ENCODE measurements around the gene MOGAT1. TPM values are rescaled to one million over a fixed set of nuclear protein-coding genes. Genes with fewer than 3 reads are reported as not detected.
A peak's percentile ranks its signal among the peaks of the same experiment; 100 is the strongest.

Gene MOGAT1
- not detected in 2 replicates for total RNA-seq (2014; rRNA removed; shearing (Covaris generic))
- polyA plus RNA-seq (2016; fragmentation: Nextera tagmentation; extraction: Ambion mirVana) = not detected in 2 replicates

DNA sequence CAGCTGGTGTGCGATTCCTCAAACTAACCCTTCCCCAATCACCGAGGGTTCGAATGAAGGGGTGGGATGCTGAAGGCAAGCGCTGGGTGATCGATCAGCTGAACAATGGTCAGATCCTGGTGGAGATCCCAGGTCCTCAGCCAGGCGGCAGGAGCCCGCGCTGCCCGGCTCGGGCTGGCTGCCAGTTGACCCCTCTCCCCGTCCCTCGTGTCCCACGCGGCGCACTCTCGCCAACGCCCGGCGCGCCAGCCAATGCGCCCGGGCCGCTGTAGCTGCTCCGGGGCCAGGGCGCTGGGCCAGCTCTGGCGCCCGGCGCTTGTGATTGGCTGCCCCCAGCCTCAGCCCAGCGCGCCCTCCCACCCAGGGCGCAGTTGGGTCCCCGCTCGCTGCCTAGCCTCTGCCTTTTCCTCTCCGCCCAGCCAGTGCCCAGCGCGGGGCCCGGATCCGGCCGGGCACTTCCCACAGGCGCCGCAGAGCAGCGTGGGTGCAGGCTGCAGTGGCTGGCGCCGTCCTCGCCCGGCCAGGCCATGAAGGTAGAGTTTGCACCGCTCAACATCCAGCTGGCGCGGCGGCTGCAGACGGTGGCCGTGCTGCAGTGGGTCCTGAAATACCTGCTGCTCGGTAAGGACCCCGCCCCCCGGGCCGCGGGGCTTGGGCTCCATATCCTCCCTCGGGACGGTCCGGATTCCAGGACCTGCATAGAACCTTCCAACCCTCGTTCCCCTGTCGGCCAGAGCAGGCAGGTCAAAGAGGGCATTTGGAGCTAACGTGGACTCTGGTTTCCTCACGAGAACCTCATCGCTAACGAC lies at the start of gene MOGAT1:
Gene MOGAT1 (plus strand): TSS at position 400 of the 809 bp plus-strand sequence. CDS start 128 bp downstream, at position 528.
- H3K79me2 ChIP-seq (ENCODE audit: insufficient read depth) = no peaks in the 10 kb centered on the region
- H2AFZ ChIP-seq = peak within 1 kb of the TSS; percentile 77
- in situ Hi-C loops (cut with MboI) = no loop called here
- TF ChIP-seq EZH2phosphoT487 (IDR thresholded peaks at IDR 0.05; ENCODE audit: insufficient read depth, low read depth) (no peak), EZH2 (IDR thresholded peaks at IDR 0.05; ENCODE audit: insufficient read depth, poor library complexity, severe bottlenecking) (no peak)
- no peak within 1 kb of the TSS for H3K27ac ChIP-seq
- no peaks in the 10 kb centered on the region for H3K36me3 ChIP-seq (ENCODE audit: low read depth)
- H3K9me2 ChIP-seq (ENCODE audit: insufficient read depth) = no peaks in the 10 kb centered on the region
- H3F3A ChIP-seq (ENCODE audit: insufficient read depth) = no peaks in the 10 kb centered on the region
- DNase-seq = peak; percentile 56
- H3K27me3 ChIP-seq (replicated peaks; ENCODE audit: insufficient read depth) = peaks cover 9% of the 10 kb centered on the region; the same call in 1 of the 2 replicates
- peak within 1 kb of the TSS; percentile 69 for H3K4me3 ChIP-seq
- H3K4me1 ChIP-seq (ENCODE audit: insufficient read depth) = no peaks in the 10 kb centered on the region
- H3K4me2 ChIP-seq (ENCODE audit: unreplicated experiment) = peak within 1 kb of the TSS; percentile 81
- WGBS, 2 experiments (ENCODE audit: low coverage in 1 of 2, low lambda C conversion rate in 2 of 2, missing lambda C conversion rate in 2 of 2) = 7% methylated on average over 45 to 50 of the region's 66 CpGs
- no peaks in the 10 kb centered on the region for H4K20me1 ChIP-seq (ENCODE audit: insufficient read depth)
- 0 out of 2 replicates have a peak within 1 kb of the TSS, but pooled peaks have one; percentile 19 for H3K9ac ChIP-seq
- no peaks in the 10 kb centered on the region for H3K9me3 ChIP-seq (ENCODE audit: low read depth)

GRCh38 chr2:222621893-222622292 lies 49.6 kb upstream of the MOGAT1 start:
- Histone ChIP-seq H2AFZ (no peak overlapping the region), H3F3A (ENCODE audit: insufficient read depth) (no peaks in the 10 kb centered on the region), H3K4me2 (ENCODE audit: unreplicated experiment) (no peak overlapping the region), H3K27ac (no peak overlapping the region), H3K9me3 (ENCODE audit: low read depth) (no peaks in the 10 kb centered on the region), H3K4me3 (no peak overlapping the region), H4K20me1 (ENCODE audit: insufficient read depth) (no peaks in the 10 kb centered on the region), H3K4me1 (ENCODE audit: insufficient read depth) (no peaks in the 10 kb centered on the region), H3K9ac (no peak overlapping the region), H3K79me2 (ENCODE audit: insufficient read depth) (no peaks in the 10 kb centered on the region), H3K36me3 (ENCODE audit: low read depth) (peaks cover 42% of the 10 kb centered on the region), H3K27me3 (replicated peaks; ENCODE audit: insufficient read depth) (no peaks in the 10 kb centered on the region), H3K9me2 (ENCODE audit: insufficient read depth) (no peaks in the 10 kb centered on the region)
- DNase-seq = no peak
- TF ChIP-seq EZH2phosphoT487 (IDR thresholded peaks at IDR 0.05; ENCODE audit: insufficient read depth, low read depth) (no peak), EZH2 (IDR thresholded peaks at IDR 0.05; ENCODE audit: insufficient read depth, poor library complexity, severe bottlenecking) (no peak)
- WGBS, 2 experiments (ENCODE audit: low coverage in 1 of 2, low lambda C conversion rate in 2 of 2, missing lambda C conversion rate in 2 of 2) = 97 to 98% methylated on average over 4 of the region's 4 CpGs
- in situ Hi-C loops (cut with MboI) = no loop called here

DNA sequence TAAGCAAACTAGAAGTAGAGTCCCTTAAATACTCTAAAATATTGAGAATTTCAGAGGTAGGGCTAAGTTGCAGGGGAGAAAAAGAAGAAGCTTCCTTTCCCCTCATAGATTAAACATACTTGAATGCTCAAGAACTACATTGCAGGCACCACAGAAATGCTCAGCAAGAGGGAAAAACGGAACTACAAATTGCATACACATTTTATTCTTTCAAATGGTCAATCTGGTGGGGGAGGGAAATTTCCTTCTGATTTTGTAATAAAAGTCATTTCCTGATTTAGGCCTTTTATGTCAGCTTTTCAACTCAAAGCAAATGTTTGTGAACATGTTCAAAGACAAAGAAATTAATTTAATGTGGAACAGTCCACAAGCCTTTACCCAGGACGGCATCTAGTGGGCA lies 48.5 kb upstream of the MOGAT1 start:
- H3K4me1 ChIP-seq (ENCODE audit: insufficient read depth) = no peaks in the 10 kb centered on the region
- no peak overlapping the region for H3K9ac ChIP-seq
- H3K79me2 ChIP-seq (ENCODE audit: insufficient read depth) = no peaks in the 10 kb centered on the region
- TF ChIP-seq EZH2 (IDR thresholded peaks at IDR 0.05; ENCODE audit: insufficient read depth, poor library complexity, severe bottlenecking) (no peak), EZH2phosphoT487 (IDR thresholded peaks at IDR 0.05; ENCODE audit: insufficient read depth, low read depth) (no peak)
- H3F3A ChIP-seq (ENCODE audit: insufficient read depth) = no peaks in the 10 kb centered on the region
- H4K20me1 ChIP-seq (ENCODE audit: insufficient read depth) = no peaks in the 10 kb centered on the region
- WGBS, 2 experiments (ENCODE audit: low coverage in 1 of 2, low lambda C conversion rate in 2 of 2, missing lambda C conversion rate in 2 of 2) = 43 to 54% methylated on average over 2 of the region's 2 CpGs
- DNase-seq = no peak
- no peaks in the 10 kb centered on the region for H3K27me3 ChIP-seq (replicated peaks; ENCODE audit: insufficient read depth)
- in situ Hi-C loops (cut with MboI) = no loop called here
- no peak overlapping the region for H3K4me2 ChIP-seq (ENCODE audit: unreplicated experiment)
- no peak overlapping the region for H3K4me3 ChIP-seq
- H3K9me3 ChIP-seq (ENCODE audit: low read depth) = no peaks in the 10 kb centered on the region
- peaks cover 50% of the 10 kb centered on the region for H3K36me3 ChIP-seq (ENCODE audit: low read depth)
- H3K9me2 ChIP-seq (ENCODE audit: insufficient read depth) = no peaks in the 10 kb centered on the region
- H2AFZ ChIP-seq = no peak overlapping the region
- no peak overlapping the region for H3K27ac ChIP-seq

GRCh38 chr2:222623756-222624309 lies 47.6 kb upstream of the MOGAT1 start:
- Histone ChIP-seq H3K36me3 (ENCODE audit: low read depth) (peaks cover 53% of the 10 kb centered on the region), H3K9me3 (ENCODE audit: low read depth) (no peaks in the 10 kb centered on the region), H2AFZ (no peak overlapping the region), H3K9me2 (ENCODE audit: insufficient read depth) (no peaks in the 10 kb centered on the region), H3K4me3 (no peak overlapping the region), H3K4me2 (ENCODE audit: unreplicated experiment) (no peak overlapping the region), H3K27me3 (replicated peaks; ENCODE audit: insufficient read depth) (no peaks in the 10 kb centered on the region), H3K79me2 (ENCODE audit: insufficient read depth) (no peaks in the 10 kb centered on the region), H3K9ac (no peak overlapping the region), H4K20me1 (ENCODE audit: insufficient read depth) (no peaks in the 10 kb centered on the region), H3K27ac (no peak overlapping the region), H3F3A (ENCODE audit: insufficient read depth) (no peaks in the 10 kb centered on the region), H3K4me1 (ENCODE audit: insufficient read depth) (no peaks in the 10 kb centered on the region)
- no peak for TF ChIP-seq EZH2 (IDR thresholded peaks at IDR 0.05; ENCODE audit: insufficient read depth, poor library complexity, severe bottlenecking)
- no peak for TF ChIP-seq EZH2phosphoT487 (IDR thresholded peaks at IDR 0.05; ENCODE audit: insufficient read depth, low read depth)
- no peak for DNase-seq
- 87 to 89% methylated on average over 6 of the region's 6 CpGs for WGBS, 2 experiments (ENCODE audit: low coverage in 1 of 2, low lambda C conversion rate in 2 of 2, missing lambda C conversion rate in 2 of 2)
- in situ Hi-C loops (cut with MboI) = no loop called here
